NCI-H774 (cell line): Measurements from ENCODE around the gene PHF19.

Experiments
- DNase-seq: peaks from one replicate; lab custom pipeline; 2025; lab: John Stamatoyannopoulos, UW

Gene PHF19

GRCh38 chr9:120873512-120873911, 3.5 kb downstream of the PHF19 start:
- DNase-seq, result no peak

GRCh38 chr9:120872791-120873502, 4.0 kb downstream of the PHF19 start:
- no peak for DNase-seq

- no peak for DNase-seq
These were observed 6.8 kb downstream of the PHF19 start for GRCh38 chr9:120870206-120870605.

GRCh38 chr9:120869726-120870125, 7.3 kb downstream of the PHF19 start:
- no peak for DNase-seq

- DNase-seq, result no peak
These were observed 7.7 kb downstream of the PHF19 start for GRCh38 chr9:120869360-120869687.

- peak; percentile 99 for DNase-seq
These were observed 8.2 kb downstream of the PHF19 start for GRCh38 chr9:120868676-120869359.

GRCh38 chr9:120868339-120868675, 8.7 kb downstream of the PHF19 start:
- no peak for DNase-seq

- no peak for DNase-seq
These were observed 9.2 kb downstream of the PHF19 start for GRCh38 chr9:120867676-120868338.

- no peak for DNase-seq
These were observed 10.3 kb downstream of the PHF19 start for GRCh38 chr9:120866651-120867050.

GRCh38 chr9:120865809-120866208, 11.2 kb downstream of the PHF19 start:
- no peak for DNase-seq

GRCh38 chr9:120865176-120865575, 11.8 kb downstream of the PHF19 start:
- DNase-seq, result no peak

GRCh38 chr9:120864719-120865118, 12.3 kb downstream of the PHF19 start:
- DNase-seq, result no peak

- DNase-seq, result no peak
These were observed 13.2 kb downstream of the PHF19 start for GRCh38 chr9:120863833-120864232.

GRCh38 chr9:120862452-120862851, 14.5 kb downstream of the PHF19 start:
- no peak for DNase-seq

GRCh38 chr9:120861935-120862334, 15.1 kb downstream of the PHF19 start:
- DNase-seq, result no peak

GRCh38 chr9:120860083-120860482, 16.9 kb downstream of the PHF19 start:
- no peak for DNase-seq

- no peak for DNase-seq
These were observed 17.6 kb downstream of the PHF19 start for GRCh38 chr9:120859361-120859760.

- DNase-seq, result no peak
These were observed 19.1 kb downstream of the PHF19 start for GRCh38 chr9:120857902-120858301.

- no peak for DNase-seq
These were observed 19.5 kb downstream of the PHF19 start for GRCh38 chr9:120857481-120857880.

GRCh38 chr9:120856700-120857099, 20.3 kb downstream of the PHF19 start:
- DNase-seq, result peak; percentile 27

GRCh38 chr9:120855827-120856670, 20.9 kb downstream of the PHF19 start:
- DNase-seq, result no peak

- no peak for DNase-seq
These were observed 22.2 kb downstream of the PHF19 start for GRCh38 chr9:120854596-120855327.
